ENCODE results near the gene NMU.
A peak's percentile ranks its signal among the peaks of the same experiment; 100 is the strongest.
"Not testable (repeated sequence)": the region's sequence is repeated elsewhere in the genome, so short reads cannot be mapped to it uniquely, and the experiment has no call there.

Gene NMU

GRCh38 chr4:55560096-55560495 is 76.0 kb downstream of the NMU start:
- DNase-seq (ENCODE audit: low read depth): no peak

GRCh38 chr4:55554453-55555030 is 81.6 kb downstream of the NMU start:
- peak; percentile 55 for DNase-seq (ENCODE audit: low read depth)

GRCh38 chr4:55553441-55554201 is 82.5 kb downstream of the NMU start:
- peak; percentile 42 for DNase-seq (ENCODE audit: low read depth)

GRCh38 chr4:55551964-55552363 is 84.1 kb downstream of the NMU start:
- DNase-seq (ENCODE audit: low read depth): not testable (repeated sequence)

- no peak for DNase-seq (ENCODE audit: low read depth)
Observed at GRCh38 chr4:55549888-55550287, 86.2 kb downstream of the NMU start.

GRCh38 chr4:55547918-55548317 is 88.2 kb downstream of the NMU start:
- DNase-seq (ENCODE audit: low read depth): no peak

- no peak for DNase-seq (ENCODE audit: low read depth)
Observed at GRCh38 chr4:55547466-55547770, 88.7 kb downstream of the NMU start.

GRCh38 chr4:55546756-55547465 is 89.2 kb downstream of the NMU start, which contains the start of gene CLOCK:
Gene CLOCK, minus strand, starts transcription at chr4:55546909. Its CDS starts 64,124 bp downstream, at chr4:55482785.
- DNase-seq (ENCODE audit: low read depth): peak; percentile 84

- no peak for DNase-seq (ENCODE audit: low read depth)
Observed at GRCh38 chr4:55546506-55546755, 89.7 kb downstream of the NMU start.

- DNase-seq (ENCODE audit: low read depth): peak; percentile 45
Observed at GRCh38 chr4:55545641-55546505, 90.2 kb downstream of the NMU start.
